B cell (primary cell): ENCODE results near the gene PPP1R9A. TPM values are rescaled to one million over a fixed set of nuclear protein-coding genes. Genes with fewer than 3 reads are reported as not detected.

Experiments used
- ATAC-seq: fragments of 200-7000 bp; cut with Tn5 transposase; one replicate; pipeline ENCODE4 v1.10.0; 2021; ENCODE audit warnings: low read depth, mild to moderate bottlenecking, moderate number of reproducible peaks, moderate library complexity
- CTCF ChIA-PET: fragments of 350-600 bp; sonication (Branson Sonifier 250); formaldehyde crosslinking; loops from one replicate; lab custom pipeline; 2021; ENCODE audit warnings: antibody characterized with exemption, inconsistent platforms; lab: Charles Lee
- POLR2A ChIA-PET: fragments of 350-600 bp; sonication (Branson Sonifier 250); formaldehyde crosslinking; loops from one replicate; lab custom pipeline; 2021; ENCODE audit warnings: antibody characterized with exemption; lab: Charles Lee
- DNase-seq: peaks from one replicate; pipeline ENCODE4 v3.0.0; 2013
- H2AFZ ChIP-seq: 2 replicates; pipeline ENCODE4 v1.6.1; 2012; ENCODE audit warnings: mild to moderate bottlenecking, low read depth, low read length; ENCODE audit not compliant: insufficient read depth, poor library complexity, severe bottlenecking
- H3K27ac ChIP-seq, 2 donors: 1 replicate in 1 of 2; 2 replicates in 1 of 2; pipeline ENCODE4 v1.5.1; 2012 to 2013; ENCODE audit warnings: low read length in 2 of 2, mild to moderate bottlenecking in 2 of 2, moderate library complexity in 1 of 2
- H3K27me3 ChIP-seq, 4 experiments: fragments of 200-600 bp in 1 of 4; sonication (generic) in 1 of 4; replicated peaks in 1 of 4; 1 replicate in 2 of 4; 2 replicates in 2 of 4; pipeline versions ENCODE4 v1.6.1 to v1.7.0; 2013 to 2016; ENCODE audit warnings: low read length in 3 of 4, mild to moderate bottlenecking in 2 of 4, mixed read lengths in 1 of 4, moderate library complexity in 1 of 4; ENCODE audit not compliant: insufficient read depth in 4 of 4, control insufficient read depth in 3 of 4; ENCODE audit errors: control extremely low read depth in 1 of 4
- H3K36me3 ChIP-seq, 2 experiments: replicated peaks in 1 of 2; 1 replicate in 1 of 2; 2 replicates in 1 of 2; pipeline versions ENCODE4 v1.6.1 to v1.7.1; 2013; ENCODE audit warnings: low read length in 1 of 2; ENCODE audit not compliant: insufficient read depth in 2 of 2, control insufficient read depth in 1 of 2; ENCODE audit errors: control extremely low read depth in 1 of 2, extremely low read depth in 1 of 2
- H3K4me1 ChIP-seq, 2 donors: fragments of 200-600 bp in 1 of 2; sonication (generic) in 1 of 2; 1 replicate in 1 of 2; 2 replicates in 1 of 2; pipeline versions ENCODE4 v1.5.1 to v1.6.1; 2013 to 2017; ENCODE audit warnings: low read length in 2 of 2; ENCODE audit not compliant: control insufficient read depth in 2 of 2, insufficient read depth in 2 of 2
- H3K4me2 ChIP-seq: replicated peaks from 2 replicates; pipeline ENCODE3; 2012; ENCODE audit warnings: mild to moderate bottlenecking, low read depth, low read length; ENCODE audit not compliant: poor library complexity, severe bottlenecking
- H3K4me3 ChIP-seq, 5 experiments: fragments of 200-600 bp in 1 of 5; sonication (generic) in 1 of 5; 1 replicate in 3 of 5; 2 replicates in 2 of 5; pipeline versions ENCODE4 v1.5.1 to v1.7.0; 2011 to 2016; ENCODE audit warnings: low read length in 4 of 5, mild to moderate bottlenecking in 4 of 5, low read depth in 2 of 5, control low read depth in 1 of 5, moderate library complexity in 1 of 5; ENCODE audit not compliant: insufficient read depth in 1 of 5; ENCODE audit errors: control extremely low read depth in 1 of 5, extremely low read depth in 1 of 5
- H3K79me2 ChIP-seq: fragments of 200-600 bp; sonication (generic); one replicate; pipeline ENCODE4 v1.6.0; 2016; ENCODE audit warnings: low read length; ENCODE audit not compliant: control insufficient read depth, insufficient read depth
- H3K9ac ChIP-seq: fragments of 200-600 bp; sonication (generic); 2 replicates; pipeline ENCODE4 v1.6.1; 2017; ENCODE audit warnings: mild to moderate bottlenecking, low read length, moderate library complexity
- H3K9me3 ChIP-seq, 3 donors: one replicate each; pipeline versions ENCODE4 v1.6.1 to v1.7.1; 2013; ENCODE audit warnings: low read length in 2 of 3; ENCODE audit not compliant: control insufficient read depth in 2 of 3, insufficient read depth in 1 of 3; ENCODE audit errors: control extremely low read depth in 1 of 3
- H4K20me1 ChIP-seq: 2 replicates; pipeline ENCODE4 v1.6.0; 2012; ENCODE audit warnings: mild to moderate bottlenecking, low read length; ENCODE audit not compliant: insufficient read depth, control insufficient read depth, poor library complexity, severe bottlenecking
- H3K27ac Mint-ChIP-seq: one replicate; pipeline ENCODE4 v1.8.0; 2021; ENCODE audit warnings: mixed read lengths
- H3K27me3 Mint-ChIP-seq: one replicate; pipeline ENCODE4 v1.8.0; 2021; ENCODE audit warnings: mixed read lengths
- H3K4me1 Mint-ChIP-seq: one replicate; pipeline ENCODE4 v1.8.0; 2021; ENCODE audit warnings: mixed read lengths
- H3K4me3 Mint-ChIP-seq: one replicate; pipeline ENCODE4 v1.8.0; 2021; ENCODE audit warnings: mixed read lengths
- H3K9me3 Mint-ChIP-seq: one replicate; pipeline ENCODE4 v1.8.0; 2022; ENCODE audit warnings: mixed read lengths; ENCODE audit not compliant: insufficient read depth
- CTCF ChIP-seq: fragments of 200-600 bp; IDR thresholded peaks from one replicate; pipeline ENCODE4 v1.8.0; 2022; ENCODE audit warnings: antibody characterized with exemption, mild to moderate bottlenecking
- EZH2 ChIP-seq: IDR thresholded peaks from 2 replicates; pipeline ENCODE4 v1.6.1; 2012; ENCODE audit warnings: borderline replicate concordance, low read depth, mild to moderate bottlenecking, moderate library complexity, low read length; ENCODE audit not compliant: insufficient read depth, poor library complexity, severe bottlenecking
- WGBS: methylation state at CpG from one replicate; pipeline ENCODE4 v1.1.5; 2013; ENCODE audit warnings: missing lambda C conversion rate; ENCODE audit not compliant: insufficient coverage; 5-methylcytosine and 5-hydroxymethylcytosine counted together
- intact Hi-C: fragments of 100-400 bp; cut with micrococcal nuclease; formaldehyde crosslinking; loops from one replicate; pipeline ENCODE4 v1.10.0; 2022
- polyA plus RNA-seq: library from polyadenylated mRNA; depleted of rRNA; stranded (reverse); fragments of >200 nt; gene quantifications from 2 replicates; pipeline ENCODE4 v1.2.3, GENCODE V29; 2012
- total RNA-seq, 2 donors: library from RNA; stranded (reverse); fragments of 120-200 nt in 1 of 2; gene quantifications; 1 replicate in 1 of 2; 2 replicates in 1 of 2; pipeline versions ENCODE4 v1.2.3 to v1.2.4, GENCODE V29; 2013 to 2022

Gene PPP1R9A
- total and polyA plus RNA-seq, 2 donors (not counting 1 experiment from before 2014, with no cell fraction given), result 1.1 to 4.8 TPM

GRCh38 chr7:95191795-95192194 is 284.4 kb downstream of the PPP1R9A start:
- no peak for TF ChIP-seq CTCF
- no peaks in the 10 kb centered on the region for H3K36me3 ChIP-seq
- CTCF ChIA-PET, result interaction anchor here (4.3 kb wide), 1 partner anchor 285 kb away, joined by 13 read pairs; no protein-coding TSS in a partner anchor
- H3K27ac ChIP-seq, result no peak overlapping the region
- H4K20me1 ChIP-seq, result no peaks in the 10 kb centered on the region
- H3K4me3 Mint-ChIP-seq, result no peak overlapping the region
- DNase-seq (no peak), ATAC-seq (no peak)
- POLR2A ChIA-PET, result no interaction called here
- H3K9me3 Mint-ChIP-seq, result no peaks in the 10 kb centered on the region
- H3K9me3 ChIP-seq, result no peaks in the 10 kb centered on the region
- no peaks in the 10 kb centered on the region for H3K4me1 Mint-ChIP-seq
- H3K79me2 ChIP-seq, result no peaks in the 10 kb centered on the region
- no peak overlapping the region for H3K9ac ChIP-seq
- H3K27ac Mint-ChIP-seq, result no peak overlapping the region
- intact Hi-C loops, result no loop called here
- no peak overlapping the region for H3K4me2 ChIP-seq
- H3K4me3 ChIP-seq, result no peak overlapping the region
- no peaks in the 10 kb centered on the region for H3K27me3 ChIP-seq
- H3K27me3 Mint-ChIP-seq, result no peaks in the 10 kb centered on the region
- H2AFZ ChIP-seq, result no peak overlapping the region
- H3K4me1 ChIP-seq, result no peaks in the 10 kb centered on the region

- Histone ChIP-seq H3K27ac (no peak overlapping the region), H3K4me3 (no peak overlapping the region), H2AFZ (no peak overlapping the region), H3K9ac (no peak overlapping the region), H4K20me1 (no peaks in the 10 kb centered on the region), H3K4me1 (no peaks in the 10 kb centered on the region), H3K4me2 (no peak overlapping the region), H3K36me3 (no peaks in the 10 kb centered on the region), H3K9me3 (no peaks in the 10 kb centered on the region), H3K79me2 (no peaks in the 10 kb centered on the region), H3K27me3 (no peaks in the 10 kb centered on the region)
- ChIA-PET CTCF (interaction anchor here (3.4 kb wide), 1 partner anchor 750 kb away, joined by 15 read pairs; no protein-coding TSS in a partner anchor), POLR2A (no interaction called here)
- H3K27me3 Mint-ChIP-seq, result no peaks in the 10 kb centered on the region
- H3K4me1 Mint-ChIP-seq, result no peaks in the 10 kb centered on the region
- intact Hi-C loops, result no loop called here
- no peak overlapping the region for H3K27ac Mint-ChIP-seq
- WGBS, result no CpG with 5 or more reads among the region's 1 CpG
- TF ChIP-seq CTCF (no peak), EZH2 (no peak)
- H3K9me3 Mint-ChIP-seq, result no peaks in the 10 kb centered on the region
- DNase-seq (no peak), ATAC-seq (no peak)
- no peak overlapping the region for H3K4me3 Mint-ChIP-seq
Observed at GRCh38 chr7:95198863-95199262, 291.5 kb downstream of the PPP1R9A start.
